ENCODE results near the gene ARMCX6.

- TF ChIP-seq POLR2AphosphoS5 (IDR thresholded peaks at IDR 0.05; ENCODE audit: insufficient read depth in 1 of 2, low read depth in 1 of 2) (no peak), CTCF (IDR thresholded peaks at IDR 0.05) (no peak), POLR2A (IDR thresholded peaks at IDR 0.05) (no peak)
These were observed 39.7 kb upstream of the ARMCX6 start for GRCh38 chrX:101657495-101657894.
